Activated CD8-positive, alpha-beta memory T cell treated with anti-CD3 and anti-CD28 coated beads, Interleukin-2, amount 50 U/mL, for 1 hour (primary cell): ENCODE results near the gene SNCAIP.

Experiments
- DNase-seq: peaks from one replicate; pipeline ENCODE4 v3.0.0-alpha.2; 2020; ENCODE audit errors: extremely low read depth

Gene SNCAIP

DNA sequence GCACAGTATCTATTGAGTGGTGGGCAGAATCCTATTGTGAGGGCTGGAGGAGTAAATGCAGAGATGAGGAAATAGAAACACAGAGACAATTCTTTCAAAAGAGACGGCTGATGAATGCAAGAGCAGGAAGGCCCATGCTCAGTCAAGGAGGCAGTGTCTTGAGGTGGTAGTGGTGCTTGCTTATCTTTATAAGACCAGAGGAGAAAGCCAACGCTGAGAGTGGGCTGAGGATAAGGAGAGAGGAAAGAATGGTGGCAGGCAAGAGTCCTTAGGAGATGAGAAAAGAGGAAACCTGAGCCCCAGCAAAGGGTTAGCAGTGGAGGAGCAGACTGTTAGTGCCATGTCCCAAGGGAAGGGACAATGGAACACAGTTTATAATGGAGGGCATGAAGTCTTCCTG lies 86.0 kb downstream of the SNCAIP start:
- no peak for DNase-seq

DNA sequence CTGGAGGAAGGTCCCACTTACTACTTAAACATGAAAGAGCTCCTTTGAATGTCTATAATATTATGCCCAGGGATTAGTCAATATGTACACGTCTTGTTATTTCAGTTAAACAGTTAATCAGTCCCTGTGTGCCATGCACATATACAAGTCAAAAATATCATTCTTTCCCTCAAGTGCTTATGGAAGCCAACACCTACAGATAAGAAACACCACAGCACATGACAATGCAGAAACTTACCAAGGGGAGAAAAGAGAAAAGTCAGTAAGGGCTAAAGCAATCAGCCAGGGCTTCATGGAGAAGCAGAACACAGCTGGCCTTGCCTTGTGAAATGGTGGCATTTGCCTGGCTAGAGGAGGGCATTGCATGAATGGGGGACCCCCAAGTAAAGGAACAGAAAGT lies 88.3 kb downstream of the SNCAIP start:
- no peak for DNase-seq

DNA sequence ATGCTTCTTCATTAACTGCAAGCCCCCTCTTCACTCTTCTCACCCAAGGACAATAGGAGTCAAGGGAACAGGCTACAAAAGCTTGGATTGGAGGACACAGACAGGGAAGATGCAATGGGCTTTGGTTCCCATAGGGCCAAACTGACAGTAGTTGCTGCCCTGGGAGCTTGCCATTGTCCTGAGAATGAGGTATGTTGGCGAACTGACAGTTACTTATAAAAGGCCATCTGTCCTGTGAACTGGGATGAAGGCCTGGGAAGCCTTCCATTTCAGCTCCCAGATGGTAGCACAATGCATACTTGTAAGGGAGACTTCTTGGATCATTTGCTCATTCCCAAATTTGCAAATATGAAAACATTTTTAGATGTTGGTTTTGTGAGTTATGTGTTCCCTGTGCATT lies 88.9 kb downstream of the SNCAIP start:
- DNase-seq, result no peak

DNA sequence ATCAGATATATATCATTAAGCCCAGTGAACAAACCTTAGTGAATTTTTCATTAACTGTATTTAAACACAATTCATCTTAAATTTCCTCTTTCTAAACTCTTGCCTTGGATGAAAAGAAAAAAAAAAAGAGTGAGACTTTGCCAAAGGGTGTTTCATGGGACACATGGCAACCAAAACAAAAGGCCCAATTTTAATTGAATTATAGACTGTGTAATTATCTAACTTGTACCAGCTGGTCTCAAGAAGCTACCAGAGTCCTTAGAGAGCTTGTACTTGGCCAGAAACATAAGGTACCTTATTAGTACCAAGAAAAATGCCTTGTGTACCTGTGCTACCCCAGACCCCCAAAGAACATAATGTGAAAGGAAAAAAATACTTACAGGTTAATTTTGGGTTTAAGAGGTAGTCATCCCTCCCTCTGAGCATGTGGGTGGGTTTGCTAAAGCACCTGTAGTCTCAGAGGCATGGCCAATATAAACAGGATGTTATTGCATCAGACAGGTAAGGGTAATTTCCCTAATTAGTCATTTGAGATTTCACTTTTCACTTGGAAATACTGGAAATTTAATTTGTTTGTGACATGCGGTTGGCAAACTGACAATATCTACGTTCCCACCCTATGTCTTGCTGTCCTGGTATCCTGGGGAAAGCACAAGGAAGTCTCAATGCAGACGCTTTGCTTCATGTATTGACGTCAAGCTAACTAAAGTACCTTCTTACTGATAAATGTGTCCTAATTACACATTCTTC lies 90.1 kb downstream of the SNCAIP start:
- no peak for DNase-seq

DNA sequence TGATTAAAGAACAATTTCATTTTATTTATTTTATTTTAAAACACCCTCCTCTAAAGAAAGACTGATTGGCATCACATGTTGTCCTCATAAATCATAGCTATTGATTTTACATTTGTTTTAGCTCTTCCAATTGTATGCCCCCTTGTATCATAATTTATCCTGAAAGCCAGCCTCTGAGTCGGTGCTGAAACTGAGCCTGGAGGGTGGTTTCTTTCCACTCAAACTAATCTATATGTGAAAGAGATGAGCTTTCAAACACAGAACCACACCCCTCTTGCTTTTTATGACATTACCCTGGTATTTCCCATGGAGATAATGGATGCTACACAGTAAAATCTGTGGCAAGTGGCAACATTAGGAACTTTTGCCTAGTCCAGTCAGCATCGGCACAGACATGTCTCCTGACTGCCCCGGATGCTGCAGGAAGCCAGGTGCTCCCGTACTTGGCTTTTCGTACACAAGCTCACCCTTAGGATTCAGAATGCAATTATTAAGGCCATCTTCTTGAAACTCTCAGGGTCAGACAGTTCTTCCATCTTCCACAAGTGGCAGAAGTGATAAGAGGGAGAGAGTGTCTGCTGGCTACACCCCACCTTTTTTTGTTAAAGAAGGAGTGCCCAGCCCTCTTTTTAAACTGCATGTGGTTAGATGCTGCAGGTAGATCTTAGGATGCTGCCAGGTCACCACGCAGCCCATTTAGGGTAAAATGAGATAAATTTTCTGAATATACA lies 91.1 kb downstream of the SNCAIP start:
- DNase-seq, result no peak

DNA sequence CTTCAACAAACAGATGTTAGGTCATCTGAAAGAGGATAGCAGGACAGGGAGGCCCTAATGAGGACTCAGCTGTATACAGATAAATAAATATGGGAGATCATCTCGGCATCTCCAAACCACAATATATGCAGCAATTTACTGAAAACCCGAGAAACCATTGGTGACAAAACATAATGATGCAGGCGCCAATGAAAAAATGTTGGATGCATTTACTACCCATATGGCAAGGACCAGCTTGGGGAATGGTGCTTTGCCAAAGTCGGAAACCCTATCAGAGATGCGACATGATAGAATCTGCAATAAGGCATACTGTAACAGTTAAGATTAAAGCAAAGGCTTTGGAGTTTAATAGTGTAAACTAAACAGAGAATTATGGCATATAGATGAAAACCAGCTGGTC lies 92.0 kb downstream of the SNCAIP start:
- DNase-seq, result no peak

DNA sequence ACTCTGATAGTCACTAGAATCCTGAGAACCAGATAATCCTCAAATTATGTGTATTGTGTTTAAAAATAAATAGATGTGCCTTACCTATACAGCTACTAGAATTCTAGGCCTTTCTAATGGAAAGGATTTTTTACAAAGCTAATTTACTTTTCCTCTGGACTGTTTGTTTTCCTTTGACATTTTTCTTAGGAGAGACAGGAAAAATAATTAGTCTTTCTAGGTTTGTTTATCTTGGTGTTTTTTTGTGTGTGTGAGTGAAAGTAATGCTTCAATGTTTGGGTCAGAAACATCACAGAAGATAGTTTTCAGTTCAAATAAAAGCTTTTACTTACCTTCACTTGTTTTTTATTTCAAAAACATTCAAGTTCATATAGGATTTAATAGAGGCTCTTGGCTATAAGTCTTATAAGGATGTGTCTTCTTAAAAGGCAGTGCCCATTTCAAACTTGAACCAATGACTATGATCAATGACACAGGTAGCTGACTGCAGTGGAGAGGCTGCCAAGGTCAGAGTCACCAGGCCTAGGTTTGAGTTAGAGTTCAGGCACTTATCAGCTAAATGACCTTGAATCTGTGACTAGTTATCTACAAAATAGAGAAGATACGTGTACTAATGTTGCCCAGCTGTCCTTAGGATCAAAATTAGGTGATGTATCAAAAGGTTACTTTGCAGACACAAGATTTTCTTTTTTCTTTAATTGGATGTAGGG lies 92.8 kb downstream of the SNCAIP start:
- no peak for DNase-seq

DNA sequence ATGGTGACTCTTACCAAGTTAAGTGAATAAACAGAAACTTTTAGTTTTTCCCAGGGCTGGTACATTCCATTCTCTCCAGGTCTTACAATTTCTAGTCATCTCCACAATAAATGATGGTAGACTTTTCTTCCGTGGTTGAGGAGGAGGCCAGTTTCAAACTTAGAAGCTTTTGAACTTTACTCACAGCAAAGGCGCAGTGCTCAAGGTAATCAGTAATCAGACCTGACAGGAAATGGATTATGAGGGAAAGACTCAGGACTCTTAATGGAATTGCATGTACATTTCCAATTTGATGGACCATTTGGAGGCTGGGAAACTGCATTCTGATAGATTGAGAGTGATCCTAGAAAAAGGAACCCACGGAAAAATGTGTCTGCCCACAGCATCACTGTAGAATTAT lies 93.7 kb downstream of the SNCAIP start:
- no peak for DNase-seq

DNA sequence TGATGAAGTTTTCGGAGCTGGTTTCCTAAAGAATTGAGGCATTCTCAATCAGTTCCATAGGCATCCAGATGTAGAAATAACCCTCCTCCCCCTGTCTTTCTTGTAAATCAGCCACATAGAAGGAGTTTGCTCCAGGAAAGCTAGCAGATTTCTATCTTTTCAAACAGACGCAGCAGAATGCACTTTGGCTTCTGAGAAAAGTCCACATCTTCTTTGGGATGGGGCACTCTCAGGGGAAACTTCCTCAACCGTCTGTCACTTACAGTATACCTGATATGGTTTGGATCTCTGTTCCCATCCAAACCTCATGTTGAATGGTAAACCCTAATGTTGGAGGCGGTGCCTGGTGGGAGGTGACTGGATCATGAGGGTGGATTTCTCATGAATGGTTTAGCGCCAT lies 94.1 kb downstream of the SNCAIP start:
- DNase-seq, result no peak

DNA sequence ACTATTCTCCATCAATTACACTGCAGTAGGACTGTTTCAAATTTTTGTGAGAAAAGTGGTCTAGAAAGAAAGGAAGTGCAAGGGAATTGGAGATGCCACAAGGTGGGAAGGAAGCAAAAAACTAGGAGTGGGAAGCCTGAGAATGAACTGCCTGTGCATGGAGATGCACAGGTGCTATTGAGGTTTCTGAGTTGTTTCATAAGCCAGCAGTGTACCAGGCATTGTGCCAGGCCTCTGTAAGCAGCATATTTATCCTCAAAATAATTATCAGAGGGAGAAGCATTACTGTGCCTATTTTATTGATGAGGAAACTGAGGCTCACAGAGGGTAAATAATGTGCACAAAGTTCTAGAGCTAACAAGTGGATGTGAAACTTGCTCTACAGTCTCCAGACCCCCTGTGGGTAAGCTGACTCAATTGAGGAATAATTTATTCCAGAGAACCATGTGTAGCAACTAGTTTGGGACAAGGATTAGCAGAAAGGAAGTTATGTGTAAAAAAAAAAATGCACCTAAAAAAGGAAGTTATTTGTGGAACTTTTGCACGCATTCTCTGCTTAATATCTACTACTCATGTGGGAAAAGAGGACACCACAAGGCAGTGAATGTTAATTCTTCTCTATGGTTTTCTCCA lies 96.7 kb downstream of the SNCAIP start:
- no peak for DNase-seq

DNA sequence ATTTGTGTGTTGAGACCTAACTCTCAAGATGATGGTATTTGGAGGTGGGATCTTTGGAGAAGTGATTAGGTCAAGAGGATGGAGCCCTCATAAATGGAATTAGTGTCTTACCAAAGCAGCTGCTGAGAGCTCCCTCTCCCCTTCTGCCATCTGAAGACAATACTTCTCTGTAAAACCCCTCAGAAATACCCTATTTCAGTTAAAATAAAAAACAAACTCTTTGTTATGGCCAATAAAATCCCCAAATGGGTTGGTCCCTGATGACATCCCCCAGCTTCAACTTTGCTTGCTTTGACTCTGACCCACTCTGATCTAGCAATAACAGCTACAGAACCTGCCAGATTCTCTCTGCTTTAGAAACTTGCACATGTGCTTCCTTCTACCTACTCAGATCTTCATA lies 100.9 kb downstream of the SNCAIP start:
- no peak for DNase-seq

DNA sequence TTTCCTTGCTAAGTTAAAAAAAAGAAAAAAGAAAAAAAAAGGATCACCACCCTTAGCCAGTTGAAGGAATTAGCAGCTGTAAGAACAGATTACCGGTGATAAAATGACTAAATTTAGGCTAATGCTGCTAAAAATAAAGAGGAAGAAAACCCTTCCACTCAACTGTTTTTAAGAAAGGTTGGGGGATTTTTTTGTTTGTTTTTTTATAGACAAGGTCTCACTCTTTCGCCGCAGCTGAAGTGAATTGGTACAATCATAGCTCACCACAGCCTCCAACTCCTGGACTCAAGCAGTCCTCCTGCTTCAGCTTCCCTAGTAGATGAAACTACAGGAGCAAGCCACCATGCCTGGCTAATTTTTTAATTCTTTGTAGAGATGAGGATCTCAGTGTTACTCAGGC lies 101.7 kb downstream of the SNCAIP start:
- no peak for DNase-seq

DNA sequence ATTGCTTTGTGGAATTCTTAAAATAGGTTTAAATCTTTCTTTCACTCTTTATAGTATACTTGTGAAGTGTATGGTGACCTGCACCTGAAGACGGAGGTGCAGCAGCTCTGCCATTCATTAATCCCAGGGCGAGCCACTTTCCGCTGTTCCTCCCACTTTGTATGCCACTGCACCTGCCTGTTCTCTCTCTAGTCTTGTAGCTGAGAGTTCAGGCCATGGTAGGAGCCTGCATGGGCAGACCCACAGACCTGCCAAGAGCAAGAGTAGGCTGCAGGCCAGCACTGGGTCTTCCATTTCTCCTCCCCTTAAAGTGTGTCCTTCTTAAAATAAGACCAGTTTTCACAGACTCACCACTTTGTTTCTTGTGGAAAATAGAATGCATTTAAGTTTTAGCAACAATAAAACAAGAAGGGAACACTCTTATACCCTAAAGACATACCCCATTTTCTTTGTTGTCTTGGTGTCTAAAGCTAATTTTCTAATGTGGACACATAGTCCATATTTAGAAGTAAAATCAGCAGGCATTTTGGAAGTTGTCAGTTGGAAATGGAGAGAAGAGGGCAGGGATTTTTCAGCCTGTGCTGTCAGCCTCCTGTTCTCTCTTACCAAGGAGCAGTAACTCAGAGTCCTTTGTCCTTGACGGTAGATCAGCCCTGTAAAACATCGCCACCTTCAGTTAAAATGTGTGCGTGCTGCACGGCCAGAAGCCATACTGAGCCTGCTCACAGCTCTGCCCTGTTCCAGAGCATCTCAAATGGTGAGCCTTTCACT lies 103.2 kb downstream of the SNCAIP start:
- no peak for DNase-seq

DNA sequence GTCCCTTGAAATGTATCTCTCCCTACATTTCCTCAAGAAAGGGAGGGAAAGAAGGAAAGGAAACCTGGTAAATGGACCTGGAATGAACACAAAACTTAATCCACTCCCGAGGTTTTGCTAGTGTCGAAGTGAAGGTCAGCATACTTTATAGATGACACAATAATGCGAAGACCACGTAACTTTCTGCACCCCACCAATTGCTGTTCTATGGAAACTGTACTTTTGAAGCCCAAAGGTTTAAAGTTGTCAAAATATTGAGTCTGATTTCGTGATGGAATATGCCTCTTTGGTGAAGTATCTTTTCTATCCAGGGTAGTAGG lies 103.7 kb downstream of the SNCAIP start:
- DNase-seq, result no peak

DNA sequence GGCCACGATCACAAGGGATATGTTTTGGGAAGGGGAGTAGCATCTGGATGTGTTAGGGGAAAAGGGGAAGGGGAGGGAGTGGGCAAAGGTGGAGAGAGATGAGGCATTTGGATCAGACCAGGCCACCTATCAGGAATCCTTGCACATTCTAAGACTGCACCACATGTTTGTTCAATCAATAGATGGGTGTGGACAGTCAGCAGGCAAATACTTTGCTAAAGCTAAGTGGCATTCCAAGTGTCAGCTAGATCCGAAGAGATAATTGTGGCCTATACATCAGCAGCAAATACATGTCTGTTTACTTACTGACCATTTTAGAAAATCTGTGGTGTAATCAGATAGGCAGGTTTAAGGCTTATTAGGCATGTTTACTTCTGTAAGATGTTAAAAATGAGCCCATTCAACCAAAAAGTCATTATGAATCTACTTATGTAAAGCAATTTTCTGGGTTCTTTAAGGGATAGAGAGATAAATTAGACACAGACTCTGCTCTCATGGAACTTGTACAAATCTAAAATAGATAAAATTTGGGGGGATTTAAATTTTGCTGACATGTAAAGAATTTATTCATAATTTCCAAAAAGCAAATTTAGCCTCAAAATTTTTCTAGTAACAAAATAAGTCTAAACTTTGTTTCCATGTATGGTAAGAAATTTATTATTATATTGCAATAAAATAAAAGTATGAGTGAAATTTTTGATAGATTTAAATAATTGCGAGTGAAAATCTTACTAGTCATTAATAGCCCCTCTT lies 107.3 kb downstream of the SNCAIP start:
- no peak for DNase-seq

DNA sequence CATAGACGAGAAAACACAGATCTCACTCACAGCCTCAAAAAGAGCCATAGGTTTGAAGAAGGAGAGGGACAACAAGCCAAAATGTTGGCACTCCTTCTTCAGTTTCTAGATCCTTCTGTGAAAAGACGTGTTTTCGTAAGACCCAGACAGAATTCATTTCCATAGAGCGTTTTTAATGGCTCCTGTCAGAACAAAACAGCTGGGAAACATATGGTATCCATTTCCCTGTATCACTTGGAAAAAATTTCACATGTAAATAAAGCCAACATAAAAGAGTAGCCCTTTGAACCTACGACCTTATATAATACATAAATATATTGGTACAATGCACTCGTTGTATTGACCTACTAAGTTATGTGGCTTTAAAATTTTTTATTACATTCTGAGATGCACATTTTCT lies 108.1 kb downstream of the SNCAIP start:
- no peak for DNase-seq

DNA sequence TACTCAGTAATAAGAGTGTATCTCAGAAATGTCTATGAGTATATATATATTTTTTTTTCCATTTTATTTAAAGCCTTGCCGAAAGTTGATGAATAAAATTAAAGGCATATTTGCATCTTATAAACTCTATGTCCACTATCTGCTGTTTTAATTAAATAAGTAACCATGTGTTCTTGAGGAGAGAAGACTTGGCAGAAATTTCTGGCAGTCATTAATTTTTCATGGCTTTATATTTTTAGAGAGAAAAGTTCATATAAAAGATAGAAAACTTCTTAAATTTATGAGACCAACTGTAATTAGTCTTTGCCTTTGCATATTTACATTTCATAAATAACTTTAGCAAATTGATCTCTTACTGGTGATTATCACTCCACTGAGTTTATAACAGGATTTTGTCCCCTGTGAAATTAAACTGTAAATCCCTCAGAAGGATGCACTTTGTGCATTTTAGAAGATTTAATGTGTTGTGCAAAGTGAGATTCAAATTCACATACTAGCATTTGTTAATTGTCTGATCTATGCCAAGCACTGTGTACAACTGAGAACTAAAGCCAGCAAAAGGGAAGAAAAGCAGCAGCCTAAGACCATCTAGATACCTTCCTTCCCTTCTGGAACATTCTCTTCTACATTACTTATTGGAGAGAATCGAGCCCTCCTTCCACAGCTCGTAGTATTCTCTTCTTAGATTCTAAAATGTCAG lies 108.7 kb downstream of the SNCAIP start:
- no peak for DNase-seq

DNA sequence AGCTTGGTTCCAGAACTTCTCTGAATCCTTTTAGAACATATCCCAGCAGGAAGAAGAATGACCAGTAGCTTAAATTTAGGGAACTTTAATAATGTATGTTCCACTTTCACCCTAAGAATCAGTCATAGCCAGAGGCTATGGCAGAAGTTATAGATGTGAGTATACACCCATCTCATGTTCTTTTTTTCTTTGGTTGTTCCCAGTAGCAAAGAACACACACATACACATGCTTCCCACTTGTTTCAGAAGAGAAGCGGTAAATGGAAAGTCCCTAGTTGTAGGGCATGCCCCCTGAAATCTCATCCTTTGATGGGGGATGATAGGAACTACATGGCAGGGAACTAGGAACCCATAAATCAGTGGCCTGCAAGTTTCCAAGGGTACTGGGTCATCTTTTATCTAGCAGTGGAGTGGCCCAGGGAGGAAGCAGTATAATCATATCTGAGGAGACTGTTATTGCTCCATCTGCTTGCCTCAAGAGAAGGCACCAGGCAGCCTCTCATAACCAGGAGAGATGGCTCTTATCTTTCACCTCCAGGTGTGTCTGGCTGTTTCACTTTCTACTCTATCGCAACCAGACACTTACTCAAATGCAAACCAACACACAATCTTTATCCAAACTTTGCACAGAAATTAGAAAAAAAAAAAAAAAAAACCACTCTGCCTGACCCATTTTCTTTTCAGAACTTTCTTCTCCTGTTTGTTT lies 109.5 kb downstream of the SNCAIP start:
- no peak for DNase-seq

DNA sequence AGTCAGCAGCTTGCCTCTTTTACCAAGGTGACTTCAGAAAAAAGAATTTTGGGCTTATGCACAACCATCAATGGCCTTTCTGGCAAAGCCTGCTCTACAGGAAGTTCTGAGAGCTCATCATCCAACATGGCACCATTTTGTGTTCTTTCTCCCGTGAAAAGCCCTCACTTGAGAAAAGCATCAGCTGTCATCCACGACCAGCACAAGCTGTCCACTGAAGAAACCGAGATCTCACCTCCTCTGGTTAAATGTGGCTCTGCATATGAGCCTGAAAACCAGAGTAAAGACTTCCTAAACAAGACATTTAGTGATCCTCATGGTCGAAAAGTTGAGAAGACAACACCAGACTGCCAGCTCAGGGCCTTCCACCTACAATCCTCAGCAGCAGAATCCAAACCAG lies 111.2 kb downstream of the SNCAIP start:
- DNase-seq, result no peak

DNA sequence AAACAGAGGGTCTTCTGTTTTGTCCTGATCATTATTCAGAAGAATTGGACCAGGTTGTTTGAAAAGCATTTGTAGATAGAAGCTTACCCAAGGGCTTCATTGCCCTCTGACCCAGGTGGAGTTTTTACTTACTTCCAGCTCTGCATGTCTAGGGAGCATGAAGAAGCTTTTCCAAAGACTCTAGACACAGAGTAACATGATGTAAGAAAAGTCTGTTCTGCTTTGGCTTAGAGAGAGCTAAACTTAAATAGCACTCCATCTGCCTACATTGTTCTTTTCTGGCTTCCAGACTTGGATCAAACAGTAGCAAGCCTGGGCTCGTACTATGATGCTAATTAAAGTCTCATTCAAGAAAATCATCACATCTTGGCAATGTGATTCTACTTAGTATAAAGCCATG lies 112.1 kb downstream of the SNCAIP start:
- DNase-seq, result no peak
